H1 (cell line): ENCODE results near the gene DNAJB6. TPM values are rescaled to one million over a fixed set of nuclear protein-coding genes. Genes with fewer than 3 reads are reported as not detected.

Experiments
- ASH2L ChIP-seq: fragments of 200-600, 300-600 bp; sonication (generic); IDR thresholded peaks from one replicate; pipeline ENCODE4 v1.7.1; 2017; ENCODE audit warnings: low read length
- polyA plus RNA-seq, 7 experiments: library from polyadenylated mRNA; depleted of rRNA in 3 of 7; stranded (reverse) in 5 of 7; unstranded in 2 of 7; fragments of >200 nt in 5 of 7; fragments of 200-250 nt in 2 of 7; gene quantifications; 1 replicate in 5 of 7; 2 replicates in 1 of 7; 4 replicates in 1 of 7; pipeline versions ENCODE4 v1.2.1 to v1.2.3, GENCODE V29; 2011 to 2013; ENCODE audit warnings: missing spikeins in 2 of 7, mixed read lengths in 2 of 7
- total RNA-seq: library from RNA; stranded (reverse); fragmentation: NEBNext Ultra II Directional; extraction: Animal tissue kit (Norgen Biotek cat#: 25700); gene quantifications from 2 replicates; pipeline ENCODE4 v1.2.1, GENCODE V29; 2021

Gene DNAJB6
- total and polyA plus RNA-seq, 2 of the 8 experiments (the other 6 are each of a cell fraction or from before 2014, with no cell fraction given), result 166 to 295 TPM

DNA sequence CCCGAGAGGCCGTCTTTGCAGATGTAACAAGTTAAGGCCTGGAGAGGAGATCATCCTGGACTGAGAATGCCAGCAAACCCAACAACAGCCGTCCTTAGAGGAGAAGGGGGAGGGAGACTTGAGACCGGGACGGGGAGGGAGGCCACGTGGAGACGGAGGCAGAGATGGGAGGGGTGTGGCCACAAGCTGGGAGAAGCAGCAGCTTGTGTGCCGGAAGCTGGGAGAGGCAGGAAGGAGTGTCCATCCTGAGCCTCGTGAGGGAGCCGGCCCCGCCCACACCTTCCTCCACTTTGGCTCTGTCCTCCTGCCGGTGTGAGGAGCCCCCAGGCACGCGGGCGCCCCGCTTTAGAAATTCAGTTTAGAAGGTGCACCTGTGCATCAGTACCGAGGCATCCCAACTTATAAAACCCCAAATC, 95.7 kb downstream of the DNAJB6 start (continued):
- TF ChIP-seq ASH2L, result no peak
